Body of pancreas (tissue), 4 donors: ENCODE results near the gene CHCHD10. TPM values are rescaled to one million over a fixed set of nuclear protein-coding genes. Genes with fewer than 3 reads are reported as not detected.
A peak's percentile ranks its signal among the peaks of the same experiment; 100 is the strongest.

Source experiments
- ATAC-seq: fragments of 150-250 bp; one replicate; pipeline ENCODE4 v1.9.1; 2016
- DNase-seq, 4 donors: peaks; one replicate each; pipeline ENCODE4 v3.0.0-alpha.2; 2019
- H3K27ac ChIP-seq, 4 donors: fragments of 200-600 bp; sonication (generic); 1 replicate in 3 of 4; 2 replicates in 1 of 4; pipeline versions ENCODE4 v1.5.1 to v1.6.1; 2016 to 2019; ENCODE audit warnings: mild to moderate bottlenecking in 1 of 4, mixed read lengths in 1 of 4, moderate library complexity in 1 of 4
- H3K27me3 ChIP-seq, 2 donors: fragments of 200-600 bp; sonication (generic); one replicate each; pipeline ENCODE4 v1.6.0; 2016; ENCODE audit warnings: mild to moderate bottlenecking in 1 of 2
- H3K36me3 ChIP-seq, 2 donors: fragments of 200-600 bp; sonication (generic); replicated peaks in 1 of 2; 2 replicates each; pipeline ENCODE4 v1.5.1; 2016; ENCODE audit warnings: low read depth in 2 of 2; ENCODE audit not compliant: insufficient read depth in 1 of 2
- H3K4me1 ChIP-seq: fragments of 200-600 bp; sonication (generic); one replicate; pipeline ENCODE4 v1.6.0; 2016
- H3K4me3 ChIP-seq, 2 donors: fragments of 200-600 bp; sonication (generic); 1 replicate in 1 of 2; 2 replicates in 1 of 2; pipeline ENCODE4 v1.5.1; 2016 to 2019
- H3K9me3 ChIP-seq, 3 donors: fragments of 200-600 bp; sonication (generic); 1 replicate in 2 of 3; 2 replicates in 1 of 3; pipeline ENCODE4 v1.5.1; 2016
- POLR2A ChIP-seq, 3 donors: fragments of 450-650 bp; IDR thresholded peaks; one replicate each; pipeline ENCODE4 v1.6.1; 2016; ENCODE audit warnings: antibody characterized with exemption in 3 of 3, mild to moderate bottlenecking in 2 of 3
- WGBS, 2 donors: methylation state at CpG; one replicate each; pipeline ENCODE4 v1.1.5; 2017; 5-methylcytosine and 5-hydroxymethylcytosine counted together
- intact Hi-C: fragments of 100-400 bp; cut with DNase I; formaldehyde crosslinking; loops from one replicate; pipeline ENCODE4 v1.15.1; 2023
- total RNA-seq, 2 donors: library from RNA; depleted of rRNA; stranded (reverse); fragments of >200 nt; gene quantifications; one replicate each; pipeline ENCODE4 v1.1.0, GENCODE V29; 2016
- TF ChIP-seq, protein P1 (sequence below), 7 experiments: fragments of 450-650 bp in 4 of 7; fragments of 200-600 bp in 3 of 7; sonication (generic) in 3 of 7; IDR thresholded peaks; one replicate each; pipeline ENCODE4 v1.5.1; 2016 to 2019; ENCODE audit warnings: antibody characterized with exemption in 7 of 7

The CHCHD10 gene
- total RNA-seq, 2 donors from 2014 or later = 18.2 to 116 TPM

DNA sequence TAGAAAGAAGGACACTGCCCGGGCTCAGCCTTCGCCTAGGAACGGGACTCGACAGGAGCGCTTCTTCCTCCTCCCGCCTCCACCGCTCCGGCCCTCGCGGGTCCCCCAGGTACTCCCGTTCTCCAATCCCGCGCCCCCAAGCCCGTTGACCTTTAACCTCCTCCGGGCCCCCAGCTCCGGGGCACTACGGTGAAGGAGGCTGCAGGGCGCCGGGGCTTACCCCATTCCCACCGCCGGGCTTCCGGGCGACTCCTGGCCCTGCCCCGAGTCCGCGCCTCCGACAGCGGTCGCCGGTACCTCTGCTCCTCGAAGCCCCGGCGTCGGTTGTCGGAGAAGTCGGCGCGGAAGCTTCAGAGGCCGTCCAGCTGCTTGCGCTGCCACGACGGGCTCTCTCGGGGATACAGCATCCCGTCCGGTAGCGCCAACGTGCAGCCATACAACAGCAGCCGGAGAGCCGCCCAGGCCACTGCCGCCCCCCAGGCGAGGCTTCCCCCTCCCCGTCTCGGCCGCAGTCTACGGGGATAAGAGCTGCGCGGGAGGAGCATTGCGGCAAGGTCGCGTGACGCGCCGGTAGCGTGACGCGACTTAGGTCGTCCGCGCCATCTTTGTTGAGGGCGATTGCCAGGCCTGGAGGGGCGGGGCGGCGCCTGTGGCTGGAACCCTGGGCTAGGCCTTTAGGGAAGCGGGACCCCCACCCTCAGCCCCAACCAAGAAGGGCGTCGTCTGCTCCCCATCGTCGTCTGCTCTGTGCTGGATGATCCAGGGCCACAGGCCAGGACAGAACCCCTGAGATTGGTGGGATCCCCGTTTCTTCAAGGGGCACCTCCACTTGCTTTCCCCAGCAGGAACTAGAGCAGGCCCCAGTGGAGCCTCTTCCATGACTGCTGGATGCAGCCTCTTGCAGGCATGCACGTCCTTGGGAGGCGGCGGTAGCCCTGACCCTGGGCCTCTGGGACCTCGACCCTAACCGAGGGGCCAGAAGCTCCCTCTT lies 50.7 kb downstream of the CHCHD10 start:
- H3K27me3 ChIP-seq = no peaks in the 10 kb centered on the region
- peaks cover 0 to under 1% of the 10 kb centered on the region in 2 donors for H3K36me3 ChIP-seq
- peak; percentile 81 to 89 (median 85) for TF ChIP-seq POLR2A (IDR thresholded peaks at IDR 0.05)
- TF ChIP-seq, protein P1, sequence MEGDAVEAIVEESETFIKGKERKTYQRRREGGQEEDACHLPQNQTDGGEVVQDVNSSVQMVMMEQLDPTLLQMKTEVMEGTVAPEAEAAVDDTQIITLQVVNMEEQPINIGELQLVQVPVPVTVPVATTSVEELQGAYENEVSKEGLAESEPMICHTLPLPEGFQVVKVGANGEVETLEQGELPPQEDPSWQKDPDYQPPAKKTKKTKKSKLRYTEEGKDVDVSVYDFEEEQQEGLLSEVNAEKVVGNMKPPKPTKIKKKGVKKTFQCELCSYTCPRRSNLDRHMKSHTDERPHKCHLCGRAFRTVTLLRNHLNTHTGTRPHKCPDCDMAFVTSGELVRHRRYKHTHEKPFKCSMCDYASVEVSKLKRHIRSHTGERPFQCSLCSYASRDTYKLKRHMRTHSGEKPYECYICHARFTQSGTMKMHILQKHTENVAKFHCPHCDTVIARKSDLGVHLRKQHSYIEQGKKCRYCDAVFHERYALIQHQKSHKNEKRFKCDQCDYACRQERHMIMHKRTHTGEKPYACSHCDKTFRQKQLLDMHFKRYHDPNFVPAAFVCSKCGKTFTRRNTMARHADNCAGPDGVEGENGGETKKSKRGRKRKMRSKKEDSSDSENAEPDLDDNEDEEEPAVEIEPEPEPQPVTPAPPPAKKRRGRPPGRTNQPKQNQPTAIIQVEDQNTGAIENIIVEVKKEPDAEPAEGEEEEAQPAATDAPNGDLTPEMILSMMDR (IDR thresholded peaks at IDR 0.05) = no peak
- H3K9me3 ChIP-seq = no peaks in the 10 kb centered on the region
- peak overlapping the region; percentile 68 to 82 (median 76) for H3K27ac ChIP-seq
- peak; percentile 82 to 87 (median 84) for DNase-seq
- intact Hi-C loops = no loop called here
- ATAC-seq = peak; percentile 91
- 0 to 5% methylated on average over 22 to 84 of the region's 84 CpGs for WGBS, 2 donors
- H3K4me1 ChIP-seq = peaks cover 19% of the 10 kb centered on the region
- peak overlapping the region; percentile 59 to 82 for H3K4me3 ChIP-seq

Other genes with a start within 250 kb of the CHCHD10 start
- not detected for gene IGLL1, start 187.7 kb downstream of the CHCHD10 start, total RNA-seq
- not detected for gene DRICH1, start 135.7 kb downstream of the CHCHD10 start, total RNA-seq
- not detected for gene RGL4, start 77.0 kb downstream of the CHCHD10 start, total RNA-seq
- gene ZNF70, start 16.9 kb downstream of the CHCHD10 start, total RNA-seq = 1 to 10 TPM; 4.2 to 9.9 TPM
- gene VPREB3, start 13.5 kb downstream of the CHCHD10 start, total RNA-seq = not detected
- gene C22orf15, start 5.0 kb downstream of the CHCHD10 start, total RNA-seq = not detected
- 1 to 10 TPM; 1.0 to 2.0 TPM for gene MMP11, start 4.9 kb upstream of the CHCHD10 start, total RNA-seq
- gene SMARCB1, start 19.0 kb upstream of the CHCHD10 start, total RNA-seq = 100 to 1,000 TPM in 1 of 2 donors, 10 to 100 TPM in 1; 40.2 to 119 TPM
- 10 to 100 TPM in 1 of 2 donors, 1 to 10 TPM in 1; 6.2 to 33.3 TPM for gene DERL3, start 71.0 kb upstream of the CHCHD10 start, total RNA-seq
- gene SLC2A11, start 89.9 kb upstream of the CHCHD10 start, total RNA-seq = 10 to 100 TPM; 23.6 to 32.3 TPM
- gene MIF, start 126.4 kb upstream of the CHCHD10 start, total RNA-seq = 100 to 1,000 TPM; 134 to 156 TPM
- gene GSTT2B, start 193.2 kb upstream of the CHCHD10 start, total RNA-seq = 10 to 100 TPM in 1 of 2 donors, 1 to 10 TPM in 1; 8.3 to 16.5 TPM
- gene DDTL, start 198.9 kb upstream of the CHCHD10 start, total RNA-seq = under 1 TPM in 1 of 2 donors, not detected in 1; 0.66 TPM
- 10 to 100 TPM; 70.3 to 78.4 TPM for gene DDT, start 206.5 kb upstream of the CHCHD10 start, total RNA-seq
- not detected for gene GSTT2, start 212.2 kb upstream of the CHCHD10 start, total RNA-seq
- gene GSTT4, start 237.5 kb upstream of the CHCHD10 start, total RNA-seq = not detected
- gene CABIN1, start 243.3 kb upstream of the CHCHD10 start, total RNA-seq = 10 to 100 TPM; 32.4 to 80.8 TPM